ENCODE data around the gene TTC1. TPM values are rescaled to one million over a fixed set of nuclear protein-coding genes. Genes with fewer than 3 reads are reported as not detected.

The TTC1 gene
- total and polyA plus RNA-seq, 11 donors: 58.9 to 115 (median 83.6) TPM

GRCh38 chr5:160023908-160024630 is 15.1 kb downstream of the TTC1 start:
- no peak overlapping the region for H3K27ac ChIP-seq
- ATAC-seq (no peak), DNase-seq (no peak)
- H3K4me1 ChIP-seq: peaks cover 0 to 31% (median 4%) of the 10 kb centered on the region in 12 donors
- TF ChIP-seq POLR2A (IDR thresholded peaks at IDR 0.05): no peak
- no peaks in the 10 kb centered on the region for H3K9me3 ChIP-seq
- H3K27me3 ChIP-seq: no peaks in the 10 kb centered on the region
- 43 to 95% (median 70%) methylated on average over 1 of the region's 1 CpG for WGBS, 4 donors
- peaks cover 0 to 62% (median 45%) of the 10 kb centered on the region in 9 donors for H3K36me3 ChIP-seq
- intact Hi-C loops (cut with DNase I): loop anchor here (2.0 to 10.0 kb wide), 15 partner anchors 53 to 373 kb away; partner anchors contain the start of gene PWWP2A (in 3 of the 10)
- no peak overlapping the region for H3K4me3 ChIP-seq

GRCh38 chr5:160029004-160029403 is 20.1 kb downstream of the TTC1 start:
- TF ChIP-seq POLR2A (IDR thresholded peaks at IDR 0.05) (no peak), CTCF (IDR thresholded peaks at IDR 0.05) (no peak)
- no peaks in the 10 kb centered on the region for H3K9me3 ChIP-seq
- DNase-seq (no peak), ATAC-seq (no peak)
- peaks cover 0 to 27% (median 15%) of the 10 kb centered on the region in 12 donors for H3K4me1 ChIP-seq
- 91 to 100% (median 99%) methylated on average over 1 of the region's 1 CpG for WGBS, 4 donors
- peaks cover 0 to 52% (median 38%) of the 10 kb centered on the region in 9 donors for H3K36me3 ChIP-seq
- intact Hi-C loops (cut with DNase I): loop anchor here in 6 of 10 donors (10.0 kb wide), 5 partner anchors 86 to 366 kb away; partner anchors contain the start of gene PWWP2A (in 1 of the 6)
- no peak overlapping the region for H3K27ac ChIP-seq
- no peak overlapping the region for H3K4me3 ChIP-seq
- H3K27me3 ChIP-seq: no peaks in the 10 kb centered on the region

- WGBS, 4 donors: 94 to 97% (median 95%) methylated on average over 3 of the region's 3 CpGs
- Histone ChIP-seq H3K9me3 (no peaks in the 10 kb centered on the region), H3K36me3 (peaks cover 0 to 52% (median 35%) of the 10 kb centered on the region in 9 donors), H3K27me3 (no peaks in the 10 kb centered on the region), H3K27ac (no peak overlapping the region), H3K4me1 (peaks cover 0 to 33% (median 17%) of the 10 kb centered on the region in 12 donors), H3K4me3 (no peak overlapping the region)
- TF ChIP-seq CTCF (IDR thresholded peaks at IDR 0.05) (no peak), POLR2A (IDR thresholded peaks at IDR 0.05) (no peak)
- DNase-seq (no peak), ATAC-seq (no peak)
- intact Hi-C loops (cut with DNase I): loop anchor here in 6 of 10 donors (5.0 to 10.0 kb wide), 6 partner anchors 85 to 365 kb away; partner anchors contain the start of gene PWWP2A (in 2 of the 6)
Observed at GRCh38 chr5:160029540-160030139, 20.7 kb downstream of the TTC1 start.

- DNase-seq: no peak
- peaks cover 0 to 55% (median 35%) of the 10 kb centered on the region in 9 donors for H3K36me3 ChIP-seq
- WGBS, 4 donors: 29 to 49% (median 35%) methylated on average over 3 of the region's 3 CpGs
- TF ChIP-seq CTCF (IDR thresholded peaks at IDR 0.05): no peak
- TF ChIP-seq POLR2A (IDR thresholded peaks at IDR 0.05): no peak
- no peaks in the 10 kb centered on the region for H3K27me3 ChIP-seq
- ATAC-seq: peak in 2 of 4 donors; percentile 10 to 38
- H3K4me3 ChIP-seq: no peak overlapping the region
- peaks cover 0 to 45% (median 20%) of the 10 kb centered on the region in 12 donors for H3K4me1 ChIP-seq
- peak overlapping the region in 3 of 12 donors; percentile 5 to 36 (median 30) for H3K27ac ChIP-seq
- intact Hi-C loops (cut with DNase I): loop anchor here in 2 of 10 donors (5.0 to 10.0 kb wide), 2 partner anchors 84 to 356 kb away; partner anchors contain the start of gene PWWP2A (in 1 of the 2)
- H3K9me3 ChIP-seq: no peaks in the 10 kb centered on the region
Observed at GRCh38 chr5:160030631-160031377, 21.9 kb downstream of the TTC1 start.

All from heart left ventricle (tissue), 16 donors.